HG02840 (cell line): ENCODE data around the gene SNED1.

Experiments
- ATAC-seq: cut with Tn5 transposase; IDR thresholded peaks from one replicate; pipeline ENCODE4 v1.9.1; 2021; ENCODE audit warnings: mild to moderate bottlenecking, moderate library complexity, moderate number of reproducible peaks; ENCODE audit not compliant: unreplicated experiment, low FRiP score

The SNED1 gene

GRCh38 chr2:240997856-240998705, at the start of gene SNED1:
Gene SNED1 (plus strand): TSS chr2:240998618. CDS start chr2:240998838, 220 bp downstream.
- no peak for ATAC-seq

- no peak for ATAC-seq
These were observed 49.3 kb upstream of the SNED1 start for GRCh38 chr2:240948905-240949790.

DNA sequence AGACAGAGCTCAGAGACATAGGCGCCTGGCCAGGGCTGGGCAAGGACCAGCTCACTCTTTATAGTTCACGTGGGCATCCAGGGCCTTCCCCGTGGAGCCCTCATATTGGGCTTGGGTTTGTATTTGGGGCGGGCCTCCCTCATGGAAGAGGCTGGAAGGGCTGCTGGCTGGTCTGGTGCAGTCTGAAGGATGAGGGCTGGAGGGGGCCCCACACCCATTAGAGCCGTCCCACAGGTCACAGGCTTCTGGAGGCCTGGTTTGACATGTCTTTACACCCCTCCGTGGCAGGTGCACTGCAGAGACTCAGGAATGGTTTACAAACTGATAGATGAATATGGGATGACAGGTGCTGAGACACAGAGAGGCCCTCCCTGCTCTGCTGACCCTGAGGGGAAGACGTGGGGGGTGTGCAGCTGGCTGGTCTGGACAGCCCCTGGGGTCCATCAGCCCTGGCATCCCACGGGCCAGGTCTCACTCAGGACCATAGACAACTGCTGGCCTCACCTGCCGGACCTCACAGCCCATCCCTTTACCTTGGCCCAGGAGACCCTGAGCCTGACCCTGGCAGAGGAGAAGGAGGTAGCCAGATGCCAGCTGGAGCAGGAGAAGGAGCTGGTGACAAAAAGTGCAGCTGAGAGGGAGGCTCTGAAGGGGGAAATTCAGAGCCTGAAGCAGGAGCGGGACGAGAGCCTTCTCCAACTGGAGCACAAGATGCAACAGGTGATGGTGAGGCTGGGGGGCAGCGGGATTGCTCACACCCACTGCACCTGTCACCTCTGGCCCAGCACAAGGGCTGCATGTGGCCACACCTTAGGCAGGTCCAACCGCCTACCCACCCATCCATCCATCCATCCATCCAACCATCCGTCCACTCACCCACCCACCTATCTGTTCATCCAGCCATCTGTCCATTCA, 48.4 kb upstream of the SNED1 start:
- ATAC-seq: no peak

DNA sequence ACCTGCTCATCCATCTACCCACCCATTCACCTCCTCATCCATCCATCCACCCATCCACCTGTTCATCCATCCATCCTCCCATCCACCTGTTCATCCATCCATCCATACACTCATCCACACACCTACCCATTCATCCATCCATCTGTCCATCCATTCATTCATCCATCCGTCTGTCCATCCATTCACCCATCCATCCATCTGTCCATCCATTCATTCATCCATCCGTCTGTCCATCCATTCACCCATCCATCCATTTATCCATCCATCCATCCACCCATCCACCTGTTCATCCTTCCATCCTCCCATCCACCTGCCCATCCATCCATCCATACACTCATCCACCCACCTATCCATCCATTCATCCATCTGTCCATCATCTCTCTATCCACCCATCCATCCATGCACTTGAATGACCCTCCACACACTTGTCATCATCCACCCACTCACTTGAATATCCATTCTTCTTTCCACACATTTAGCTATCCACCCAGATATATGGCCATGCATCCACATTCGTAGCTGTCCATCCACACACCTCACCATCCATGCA, 47.3 kb upstream of the SNED1 start:
- ATAC-seq: no peak

- ATAC-seq: no peak
These were observed 45.7 kb upstream of the SNED1 start for GRCh38 chr2:240952496-240953246.

- ATAC-seq: no peak
These were observed 44.7 kb upstream of the SNED1 start for GRCh38 chr2:240953426-240954410.

- ATAC-seq: no peak
These were observed 43.7 kb upstream of the SNED1 start for GRCh38 chr2:240954436-240955305.

DNA sequence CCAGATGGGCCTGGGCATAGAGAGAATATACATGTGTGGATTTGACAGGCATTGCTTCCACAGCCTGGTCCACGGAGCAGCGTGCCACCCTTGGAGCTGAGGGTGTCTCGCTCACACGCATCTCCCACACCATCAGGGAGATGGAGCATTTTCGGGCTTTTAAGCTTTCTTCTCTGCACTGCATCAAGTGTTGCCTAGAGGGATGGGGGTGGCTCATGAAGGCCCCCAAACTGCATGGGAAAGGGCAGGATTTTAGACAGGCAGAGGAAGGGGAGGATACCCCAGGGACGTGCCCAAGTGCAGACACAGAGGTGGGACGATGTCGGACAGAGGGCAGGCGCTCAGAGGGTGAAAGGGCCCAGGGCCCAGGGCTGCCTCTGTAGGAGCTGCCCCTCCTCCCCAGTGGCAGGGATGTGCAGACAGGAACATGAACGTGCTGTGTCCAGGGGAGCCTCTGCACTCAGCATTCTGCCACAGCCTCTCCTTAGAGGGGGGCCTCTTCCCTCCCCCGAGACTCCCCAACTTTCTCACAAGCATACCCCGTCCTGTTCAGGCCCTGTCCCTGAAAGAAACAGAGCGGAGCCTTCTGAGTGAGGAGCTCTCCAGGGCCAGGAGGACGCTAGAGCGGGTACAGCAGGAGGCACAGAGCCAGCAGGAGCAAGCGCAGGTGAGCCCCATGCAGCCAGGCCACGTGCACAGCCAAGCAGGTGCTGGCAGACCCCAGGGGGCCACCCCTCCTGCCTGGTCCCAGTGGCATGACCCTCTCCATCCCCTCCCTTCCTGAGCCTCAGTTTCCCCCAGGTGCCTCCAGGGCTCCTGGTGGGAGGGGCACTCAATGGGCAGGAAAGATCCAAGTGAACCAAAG, 42.9 kb upstream of the SNED1 start:
- no peak for ATAC-seq

- ATAC-seq: no peak
These were observed 42.1 kb upstream of the SNED1 start for GRCh38 chr2:240956171-240956934.

DNA sequence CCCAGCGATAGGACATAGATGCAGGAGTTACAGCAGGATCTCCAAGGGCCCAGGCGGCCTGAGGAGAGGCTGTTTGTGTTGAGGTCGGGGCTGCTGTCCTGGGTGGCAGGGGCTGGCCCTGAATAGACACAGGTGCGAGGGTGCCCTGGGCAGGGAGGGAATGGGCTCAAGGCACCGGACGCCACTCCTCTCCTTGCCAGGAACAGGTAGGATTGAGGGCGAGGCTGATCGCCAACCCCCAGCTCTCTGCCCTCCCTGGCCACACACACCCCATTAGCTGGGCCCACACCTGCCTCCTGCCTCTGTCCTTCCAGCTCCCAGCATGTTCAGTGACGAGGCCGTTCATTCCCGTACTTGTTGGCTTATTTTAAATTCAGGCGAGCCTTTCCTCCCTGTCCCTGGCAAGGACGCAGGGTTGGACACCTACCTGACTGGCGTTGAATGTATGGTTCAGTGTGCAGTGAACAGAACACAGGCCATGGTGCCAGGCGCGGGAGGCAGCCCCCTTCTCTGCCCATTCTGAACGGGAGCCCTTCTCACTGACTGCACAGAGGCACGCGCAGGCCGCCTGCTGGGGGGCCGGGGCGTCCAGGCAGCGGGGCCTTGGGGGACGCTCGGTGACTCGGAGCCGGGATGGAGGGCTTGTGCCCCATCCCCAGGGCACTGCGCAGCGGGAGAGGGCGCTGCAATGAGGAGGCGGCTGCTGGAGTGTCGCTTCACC, 41.3 kb upstream of the SNED1 start:
- ATAC-seq: no peak

- no peak for ATAC-seq
These were observed 40.6 kb upstream of the SNED1 start for GRCh38 chr2:240957656-240958365.

- ATAC-seq: no peak
These were observed 39.8 kb upstream of the SNED1 start for GRCh38 chr2:240958366-240959213.

- ATAC-seq: no peak
These were observed 39.0 kb upstream of the SNED1 start for GRCh38 chr2:240959214-240959940.
